ENCODE measurements around the gene EREG.

GRCh38 chr4:74364256-74364651 lies 691 bp upstream of the EREG start:
- TF ChIP-seq ZBTB33 (IDR thresholded peaks at IDR 0.05) (no peak), CTCF (IDR thresholded peaks at IDR 0.05 in 2 of 3, conservative IDR thresholded peaks at IDR 0.05 in 1 of 3; ENCODE audit: control insufficient read depth in 2 of 3, extremely low read depth in 1 of 3, insufficient read depth in 1 of 3, low read depth in 3 of 3, low read length in 3 of 3) (no peak), SP1 (IDR thresholded peaks at IDR 0.05; ENCODE audit: low read depth, low read length) (no peak), CBX5 (IDR thresholded peaks at IDR 0.05; ENCODE audit: low read depth) (no peak), TAF1 (IDR thresholded peaks at IDR 0.05; ENCODE audit: borderline replicate concordance, low read depth, low read length) (no peak), EZH2 (IDR thresholded peaks at IDR 0.05; ENCODE audit: borderline replicate concordance, control insufficient read depth, low read depth, low read length) (no peak), IKZF1 (conservative IDR thresholded peaks at IDR 0.05) (no peak), ZBED1 (IDR thresholded peaks at IDR 0.05; ENCODE audit: borderline replicate concordance) (no peak), RUNX3 (IDR thresholded peaks at IDR 0.05; ENCODE audit: low read length) (no peak), NR2C2 (IDR thresholded peaks at IDR 0.05; ENCODE audit: borderline replicate concordance, control insufficient read depth, insufficient read length, low read depth) (no peak), ETV6 (conservative IDR thresholded peaks at IDR 0.05 in 1 of 2, IDR thresholded peaks at IDR 0.05 in 1 of 2; ENCODE audit: borderline replicate concordance in 1 of 2, low read depth in 1 of 2) (no peak)

Measured in GM12878 (cell line).